Measurements from ENCODE around the gene SARS2.
"Not testable (repeated sequence)": the region's sequence is repeated elsewhere in the genome, so short reads cannot be mapped to it uniquely, and the experiment has no call there.

Gene SARS2

GRCh38 chr19:38946229-38947010 lies 15.9 kb upstream of the SARS2 start:
- no peak for DNase-seq (ENCODE audit: low read depth)

- no peak for DNase-seq (ENCODE audit: low read depth)
Observed at GRCh38 chr19:38945562-38946228, 15.1 kb upstream of the SARS2 start.

GRCh38 chr19:38944981-38945506 lies 14.5 kb upstream of the SARS2 start:
- no peak for DNase-seq (ENCODE audit: low read depth)

- DNase-seq (ENCODE audit: low read depth) = no peak
Observed at GRCh38 chr19:38942471-38943181, 12.1 kb upstream of the SARS2 start.

GRCh38 chr19:38941979-38942378 lies 11.4 kb upstream of the SARS2 start:
- DNase-seq (ENCODE audit: low read depth) = no peak

- not testable (repeated sequence) for DNase-seq (ENCODE audit: low read depth)
Observed at GRCh38 chr19:38941466-38941865, 10.9 kb upstream of the SARS2 start.

GRCh38 chr19:38939957-38940356 lies 9.4 kb upstream of the SARS2 start:
- DNase-seq (ENCODE audit: low read depth) = no peak

- no peak for DNase-seq (ENCODE audit: low read depth)
Observed at GRCh38 chr19:38933544-38933943, 3.0 kb upstream of the SARS2 start.

GRCh38 chr19:38932425-38933179 lies 2.0 kb upstream of the SARS2 start:
- no peak for DNase-seq (ENCODE audit: low read depth)

- no peak for DNase-seq (ENCODE audit: low read depth)
Observed at GRCh38 chr19:38931521-38931793, 894 bp upstream of the SARS2 start.

- DNase-seq (ENCODE audit: low read depth) = peak; percentile 95
Observed at GRCh38 chr19:38930776-38931520, 385 bp upstream of the SARS2 start, which contains the start of gene MRPS12. MRPS12 (plus strand) TSS chr19:38930944; CDS start chr19:38931295, 351 bp downstream.

GRCh38 chr19:38928391-38929001 lies 2.1 kb downstream of the SARS2 start:
- no peak for DNase-seq (ENCODE audit: low read depth)

- no peak for DNase-seq (ENCODE audit: low read depth)
Observed at GRCh38 chr19:38924388-38924787, 6.2 kb downstream of the SARS2 start.

- no peak for DNase-seq (ENCODE audit: low read depth)
Observed at GRCh38 chr19:38922482-38922881, 8.1 kb downstream of the SARS2 start.

- no peak for DNase-seq (ENCODE audit: low read depth)
Observed at GRCh38 chr19:38921420-38922274, 8.9 kb downstream of the SARS2 start.

GRCh38 chr19:38920602-38921419 lies 9.8 kb downstream of the SARS2 start:
- no peak for DNase-seq (ENCODE audit: low read depth)

- no peak for DNase-seq (ENCODE audit: low read depth)
Observed at GRCh38 chr19:38919837-38920601, 10.5 kb downstream of the SARS2 start.

GRCh38 chr19:38918526-38918925 lies 12.0 kb downstream of the SARS2 start:
- no peak for DNase-seq (ENCODE audit: low read depth)

All from stimulated activated CD8-positive, alpha-beta memory T cell treated with anti-CD3 and anti-CD28 coated beads, Interleukin-12 subunit alpha, Interleukin-12 subunit beta, amount 100 ng/mL, for 1 hour (primary cell).